ENCODE results near the gene OSBPL2.

DNA sequence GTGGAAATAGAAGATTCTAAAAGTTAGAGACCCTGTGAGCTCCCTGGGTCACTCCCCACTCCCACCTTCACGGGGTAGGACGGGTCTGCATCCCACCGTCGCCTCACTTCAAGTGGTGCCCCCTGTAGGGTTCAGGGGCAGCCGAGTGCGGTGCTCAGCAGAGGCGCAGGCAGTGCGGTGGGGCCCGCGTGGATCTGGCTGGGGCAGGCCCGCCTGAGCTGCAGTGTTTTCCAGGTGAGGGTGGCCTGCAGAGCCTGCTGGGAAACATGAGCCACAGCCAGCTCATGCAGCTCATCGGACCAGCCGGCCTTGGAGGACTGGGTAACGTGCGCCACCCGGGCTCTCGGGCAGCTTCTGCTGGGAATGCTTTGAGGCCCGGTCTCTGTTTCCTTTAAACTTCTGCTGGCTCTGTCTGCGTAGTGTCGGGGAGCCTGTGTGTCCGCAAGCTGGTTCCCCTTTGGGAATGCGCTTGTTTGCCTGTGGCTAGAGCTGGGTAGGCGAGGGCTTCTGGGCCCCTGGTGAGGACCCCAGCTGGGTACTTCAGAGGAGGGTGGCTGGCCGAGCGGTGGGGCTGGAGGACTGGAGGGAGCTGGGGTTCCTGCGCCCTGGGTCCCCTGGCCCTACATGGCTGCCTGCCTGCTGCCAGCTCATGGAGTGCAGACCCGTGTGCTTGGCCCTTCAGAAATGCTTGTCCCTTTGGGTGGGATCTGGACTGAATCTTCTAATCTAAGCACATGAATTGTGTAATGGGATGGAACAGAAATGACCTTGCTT is 68.3 kb downstream of the OSBPL2 start:
- TF ChIP-seq, protein P1, sequence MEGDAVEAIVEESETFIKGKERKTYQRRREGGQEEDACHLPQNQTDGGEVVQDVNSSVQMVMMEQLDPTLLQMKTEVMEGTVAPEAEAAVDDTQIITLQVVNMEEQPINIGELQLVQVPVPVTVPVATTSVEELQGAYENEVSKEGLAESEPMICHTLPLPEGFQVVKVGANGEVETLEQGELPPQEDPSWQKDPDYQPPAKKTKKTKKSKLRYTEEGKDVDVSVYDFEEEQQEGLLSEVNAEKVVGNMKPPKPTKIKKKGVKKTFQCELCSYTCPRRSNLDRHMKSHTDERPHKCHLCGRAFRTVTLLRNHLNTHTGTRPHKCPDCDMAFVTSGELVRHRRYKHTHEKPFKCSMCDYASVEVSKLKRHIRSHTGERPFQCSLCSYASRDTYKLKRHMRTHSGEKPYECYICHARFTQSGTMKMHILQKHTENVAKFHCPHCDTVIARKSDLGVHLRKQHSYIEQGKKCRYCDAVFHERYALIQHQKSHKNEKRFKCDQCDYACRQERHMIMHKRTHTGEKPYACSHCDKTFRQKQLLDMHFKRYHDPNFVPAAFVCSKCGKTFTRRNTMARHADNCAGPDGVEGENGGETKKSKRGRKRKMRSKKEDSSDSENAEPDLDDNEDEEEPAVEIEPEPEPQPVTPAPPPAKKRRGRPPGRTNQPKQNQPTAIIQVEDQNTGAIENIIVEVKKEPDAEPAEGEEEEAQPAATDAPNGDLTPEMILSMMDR (IDR thresholded peaks at IDR 0.05; ENCODE audit: low read depth, low read length, missing input control) = no peak
- TF ChIP-seq RAD21 (IDR thresholded peaks at IDR 0.05) (no peak), GABPA (IDR thresholded peaks at IDR 0.05 in 1 of 2, conservative IDR thresholded peaks at IDR 0.05 in 1 of 2) (no peak), YY1 (IDR thresholded peaks at IDR 0.05) (no peak)

Measured in liver (tissue), 3 donors.